ENCODE data around the gene EPHB6.

EPHB6 gene

DNA sequence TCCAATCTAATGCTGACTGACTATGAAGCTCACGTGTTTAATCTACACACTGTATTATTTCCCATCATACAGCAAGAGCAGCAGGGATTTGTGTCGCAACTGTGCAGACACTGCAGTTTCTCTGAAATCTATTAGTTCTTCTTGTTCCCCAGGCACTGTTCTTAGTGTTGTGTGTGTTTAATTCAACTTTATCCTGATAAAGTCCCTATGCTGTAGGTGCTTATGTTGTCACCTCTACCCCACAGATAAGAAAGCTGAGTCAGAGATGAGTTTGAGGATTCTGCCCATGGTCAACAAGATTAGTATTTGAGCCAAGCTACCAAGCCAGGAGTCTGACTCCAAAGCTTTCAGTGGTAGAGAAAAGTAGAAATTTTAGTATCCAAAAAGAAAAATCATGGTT is 22.5 kb upstream of the EPHB6 start:
- in situ Hi-C loops (cut with HindIII; ENCODE audit: low sequenced_read_pairs): no loop called here

DNA sequence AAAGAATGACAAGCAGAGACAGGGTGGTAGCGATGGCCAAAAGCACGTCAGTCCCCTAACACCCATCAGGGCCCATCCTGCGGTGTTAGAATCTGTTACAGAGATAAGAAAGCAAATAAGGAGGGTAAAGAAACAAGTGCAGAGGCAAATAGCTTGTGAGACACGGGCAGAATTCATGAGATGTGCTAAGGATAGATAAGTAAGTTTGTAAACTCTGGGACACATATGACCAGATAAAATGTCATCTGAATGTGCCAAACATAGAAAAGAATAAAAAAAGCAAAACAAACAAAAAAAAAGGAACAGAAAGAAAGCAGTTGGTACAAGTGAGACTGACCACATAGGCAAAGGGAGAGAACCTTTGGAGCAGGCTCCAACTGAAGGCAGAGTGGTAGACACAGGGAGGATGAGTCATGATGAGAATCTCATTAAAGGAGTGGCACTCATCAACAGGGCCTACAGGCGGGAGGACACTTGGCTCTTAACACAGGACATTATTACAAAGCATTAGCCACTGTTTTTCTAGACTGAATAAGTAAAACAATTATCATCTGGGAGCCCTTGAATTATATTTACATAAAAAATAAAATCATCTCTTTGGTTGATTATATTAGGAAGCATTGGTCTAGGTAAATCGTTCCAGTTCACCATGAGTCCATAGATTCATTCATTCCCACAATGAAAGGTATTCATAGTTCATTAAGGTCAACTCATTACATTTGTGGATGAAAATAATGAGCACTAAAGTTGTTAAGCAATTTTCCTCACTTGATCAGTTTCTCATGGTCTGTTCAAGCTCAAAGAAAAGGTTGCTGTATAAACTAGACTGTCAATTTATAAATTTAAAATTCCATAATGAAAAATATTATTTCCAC is 21.5 kb upstream of the EPHB6 start:
- in situ Hi-C loops (cut with HindIII; ENCODE audit: low sequenced_read_pairs): no loop called here

DNA sequence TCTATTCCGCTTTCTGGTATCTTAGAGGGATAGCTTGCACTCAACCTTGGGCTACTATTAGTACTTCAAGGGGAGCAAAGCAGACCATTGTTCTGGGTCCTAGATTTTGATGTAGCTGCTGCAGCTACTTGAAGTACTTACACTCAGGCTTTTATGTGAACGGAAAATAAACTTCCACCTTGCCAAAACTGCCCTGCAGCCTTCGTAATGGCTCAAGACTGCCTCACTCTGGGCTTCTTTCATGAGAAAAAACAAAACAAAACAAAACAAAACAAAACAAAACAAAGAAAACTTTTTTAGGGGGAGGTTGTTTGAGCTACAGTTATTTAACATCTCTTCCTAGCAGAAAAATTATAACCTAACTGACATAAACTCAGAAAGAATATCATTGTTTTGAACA is 19.4 kb upstream of the EPHB6 start:
- in situ Hi-C loops (cut with HindIII; ENCODE audit: low sequenced_read_pairs): no loop called here

DNA sequence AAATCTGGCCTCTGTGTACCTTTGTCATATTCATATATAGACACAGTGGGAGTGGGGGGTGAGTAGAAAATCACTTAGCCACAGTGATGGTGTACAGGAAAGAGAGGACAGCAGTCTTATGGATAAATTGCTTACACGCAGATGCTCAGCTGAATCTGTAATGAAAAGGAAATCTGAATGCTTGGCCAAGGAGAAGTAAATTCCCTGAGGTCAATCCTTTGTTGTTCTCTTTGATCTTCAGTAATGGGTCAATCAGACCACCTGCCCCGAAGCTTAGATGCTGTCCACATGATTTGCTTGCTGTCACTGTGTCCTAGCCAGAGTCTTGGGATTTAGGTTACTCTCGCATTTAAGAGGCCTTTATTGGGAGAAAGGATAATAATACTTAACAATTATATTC is 18.4 kb upstream of the EPHB6 start:
- in situ Hi-C loops (cut with HindIII; ENCODE audit: low sequenced_read_pairs): no loop called here

DNA sequence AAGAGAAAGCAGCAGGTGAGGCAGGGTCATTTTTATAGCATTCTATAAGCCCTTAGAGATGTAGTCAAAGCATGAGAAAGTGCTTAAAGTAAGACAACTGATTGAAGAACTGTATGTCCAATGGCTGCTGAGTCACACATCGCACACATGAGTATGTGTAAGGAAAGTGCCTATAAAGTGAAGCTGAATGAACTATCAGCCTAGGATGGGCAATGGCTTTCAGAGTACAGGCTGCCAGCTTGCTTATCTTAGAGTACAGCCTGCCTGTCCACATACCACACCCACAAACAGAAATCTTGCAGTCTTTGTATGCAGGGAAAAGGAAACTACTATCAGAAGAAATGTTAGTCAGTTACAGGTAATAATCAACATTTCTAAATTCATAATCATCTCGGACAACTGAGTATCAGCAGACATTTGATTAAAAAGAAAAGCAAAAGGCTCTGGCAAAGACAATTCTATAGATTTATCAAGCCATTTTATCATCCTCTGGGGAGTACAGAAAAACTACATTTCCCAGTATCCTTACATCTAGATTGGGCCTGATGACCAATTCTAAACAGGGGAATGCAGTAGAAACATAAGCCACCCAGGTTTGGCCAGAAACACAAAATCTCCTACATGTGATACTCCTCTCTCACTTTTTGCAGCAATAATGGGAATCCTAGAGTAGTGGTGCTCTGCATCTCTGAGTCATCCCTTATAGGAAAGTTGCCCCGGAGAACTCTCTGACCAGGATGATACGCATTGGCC is 16.2 kb upstream of the EPHB6 start:
- in situ Hi-C loops (cut with HindIII; ENCODE audit: low sequenced_read_pairs): no loop called here

DNA sequence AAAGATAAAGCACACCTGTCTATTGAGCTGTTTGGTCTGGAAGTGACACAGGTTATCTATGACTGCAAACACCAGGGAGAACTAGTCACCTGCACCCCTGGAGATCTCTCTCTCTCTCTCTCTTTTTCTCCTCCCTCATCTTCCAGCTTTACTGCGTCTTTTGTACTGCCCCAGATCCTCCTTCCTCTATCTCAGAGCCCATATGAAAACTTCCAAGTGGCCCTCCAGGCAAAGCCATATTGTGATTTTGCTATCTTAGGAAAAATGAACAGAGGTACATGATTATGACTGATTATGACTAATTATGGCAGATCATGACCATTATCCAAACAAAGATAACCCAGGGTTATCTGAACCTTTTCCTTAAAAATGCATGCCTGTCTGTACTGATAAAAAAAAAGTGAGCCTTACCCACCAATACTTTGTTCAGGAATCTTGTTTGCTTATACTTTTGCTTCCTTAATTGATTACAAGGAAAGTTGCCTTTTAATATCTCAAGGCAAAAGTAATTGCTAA is 12.6 kb upstream of the EPHB6 start:
- in situ Hi-C loops (cut with HindIII; ENCODE audit: low sequenced_read_pairs): no loop called here

DNA sequence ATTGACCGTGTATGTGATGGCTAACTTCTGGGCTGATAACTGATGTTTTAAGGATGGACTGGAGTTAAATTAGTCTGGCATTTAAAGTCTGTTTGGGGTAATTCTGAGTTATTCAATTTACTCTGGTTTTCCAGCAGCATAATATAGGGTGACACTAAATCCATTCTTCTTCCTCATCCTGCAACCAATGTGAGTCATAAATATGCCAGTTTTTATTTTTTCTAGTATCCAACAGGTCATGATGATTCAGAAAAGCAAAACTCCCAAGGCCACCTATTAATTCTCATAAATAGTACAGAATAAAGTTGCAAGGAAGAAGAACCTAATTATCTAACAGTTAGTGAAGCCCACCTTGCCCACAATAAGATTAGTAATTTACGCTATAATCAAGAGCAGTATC is 7.5 kb upstream of the EPHB6 start:
- in situ Hi-C loops (cut with HindIII; ENCODE audit: low sequenced_read_pairs): no loop called here

DNA sequence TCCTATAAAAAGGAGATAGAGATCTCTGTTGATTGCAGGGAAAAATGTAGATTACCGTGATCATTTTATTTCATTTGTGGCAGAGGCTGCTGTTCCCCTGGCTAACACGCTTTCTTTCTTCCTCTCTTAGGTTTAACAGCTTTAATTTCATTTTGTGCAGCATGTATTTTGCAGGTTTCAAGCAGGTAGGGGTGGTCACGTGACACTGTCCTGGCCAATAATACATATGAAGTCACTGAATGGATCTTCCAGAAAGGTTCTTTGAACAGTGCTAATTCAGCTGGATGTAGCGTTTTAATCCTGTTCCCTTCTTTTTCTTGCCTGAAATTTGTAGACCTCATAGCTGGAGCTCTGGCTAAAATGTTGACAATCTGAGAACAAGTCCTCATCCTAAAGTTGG is 3.6 kb upstream of the EPHB6 start:
- in situ Hi-C loops (cut with HindIII; ENCODE audit: low sequenced_read_pairs): no loop called here

DNA sequence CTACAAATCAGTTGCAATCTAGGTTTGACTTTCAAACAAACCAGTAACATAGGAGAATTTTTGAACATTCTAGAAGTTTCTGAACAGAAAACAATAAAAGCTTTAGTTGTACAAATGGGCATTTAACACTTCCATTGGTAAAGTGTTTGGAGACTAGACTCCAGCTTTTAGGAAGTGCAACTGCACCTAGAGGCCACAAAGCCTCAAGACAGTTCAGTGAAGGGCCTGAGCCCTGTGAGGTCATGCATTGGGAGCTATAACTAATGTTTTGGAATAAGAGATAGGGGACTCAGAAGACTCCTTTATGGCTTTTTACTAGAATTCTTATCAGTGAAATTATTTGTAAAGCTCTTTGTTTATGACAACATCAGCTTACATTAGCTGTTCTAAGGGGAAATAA is 3.0 kb upstream of the EPHB6 start:
- in situ Hi-C loops (cut with HindIII; ENCODE audit: low sequenced_read_pairs): no loop called here

DNA sequence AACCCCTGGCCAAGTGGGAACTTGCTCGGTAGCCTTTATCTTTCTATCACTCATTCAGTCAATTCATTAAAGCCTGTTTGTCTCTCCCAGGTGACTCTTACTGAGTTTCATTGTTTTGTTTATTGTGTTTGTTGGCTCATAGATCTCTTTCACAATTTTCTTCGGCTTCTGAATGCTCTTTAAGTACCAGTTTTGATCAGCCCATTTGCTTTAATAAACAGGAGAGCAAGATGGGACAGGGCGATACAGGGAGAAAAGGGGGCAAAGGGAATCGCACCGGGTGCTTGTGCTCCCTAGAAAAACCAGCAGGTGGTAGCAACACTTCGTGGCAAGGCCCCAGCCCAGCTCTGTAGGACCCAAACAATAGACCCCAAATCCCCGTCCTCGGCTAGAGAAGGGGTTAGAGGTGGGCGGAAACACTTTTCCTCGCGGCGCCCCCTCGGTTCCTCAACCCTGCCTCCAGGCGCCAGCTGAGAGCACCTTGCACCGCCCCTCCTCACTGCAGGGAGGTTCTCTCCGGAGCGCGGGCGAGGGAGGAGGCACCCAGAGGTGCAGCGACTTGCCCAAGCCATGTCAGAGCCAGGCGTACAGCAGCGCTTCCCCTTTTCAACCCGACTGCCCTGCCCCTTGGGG is 1.0 kb upstream of the EPHB6 start:
- in situ Hi-C loops (cut with HindIII; ENCODE audit: low sequenced_read_pairs): no loop called here

DNA sequence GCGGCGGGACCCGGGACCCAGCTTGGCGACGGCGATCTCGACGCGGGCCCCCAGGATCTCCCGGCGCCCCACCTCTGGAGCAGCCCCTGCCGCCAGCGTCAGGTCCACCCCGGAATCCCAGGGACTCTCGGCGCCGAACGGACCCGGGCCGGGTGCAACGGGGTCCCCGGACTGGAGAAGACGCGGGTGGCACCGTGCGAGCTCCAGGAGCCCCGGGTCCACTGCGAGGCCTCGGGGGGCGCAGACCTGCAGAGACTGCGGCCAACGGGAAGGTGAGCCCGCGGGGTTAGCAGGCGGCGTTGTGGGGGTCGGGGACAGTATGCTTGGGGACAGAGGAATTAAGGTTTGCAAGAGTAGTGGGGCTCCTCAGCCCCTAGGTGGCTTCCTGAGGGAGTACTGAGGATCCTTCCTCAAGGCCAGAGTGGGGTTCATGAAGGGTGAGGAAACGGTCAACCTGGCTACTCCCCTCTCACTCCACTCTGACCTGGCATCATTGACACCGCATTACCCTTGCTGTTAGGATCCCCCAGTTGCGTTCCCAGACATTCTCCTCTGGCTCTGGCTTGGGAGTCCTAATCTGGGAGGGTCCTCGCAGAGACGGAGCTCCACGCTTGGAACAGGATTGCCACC is 353 bp downstream of the EPHB6 start:
- in situ Hi-C loops (cut with HindIII; ENCODE audit: low sequenced_read_pairs): no loop called here

DNA sequence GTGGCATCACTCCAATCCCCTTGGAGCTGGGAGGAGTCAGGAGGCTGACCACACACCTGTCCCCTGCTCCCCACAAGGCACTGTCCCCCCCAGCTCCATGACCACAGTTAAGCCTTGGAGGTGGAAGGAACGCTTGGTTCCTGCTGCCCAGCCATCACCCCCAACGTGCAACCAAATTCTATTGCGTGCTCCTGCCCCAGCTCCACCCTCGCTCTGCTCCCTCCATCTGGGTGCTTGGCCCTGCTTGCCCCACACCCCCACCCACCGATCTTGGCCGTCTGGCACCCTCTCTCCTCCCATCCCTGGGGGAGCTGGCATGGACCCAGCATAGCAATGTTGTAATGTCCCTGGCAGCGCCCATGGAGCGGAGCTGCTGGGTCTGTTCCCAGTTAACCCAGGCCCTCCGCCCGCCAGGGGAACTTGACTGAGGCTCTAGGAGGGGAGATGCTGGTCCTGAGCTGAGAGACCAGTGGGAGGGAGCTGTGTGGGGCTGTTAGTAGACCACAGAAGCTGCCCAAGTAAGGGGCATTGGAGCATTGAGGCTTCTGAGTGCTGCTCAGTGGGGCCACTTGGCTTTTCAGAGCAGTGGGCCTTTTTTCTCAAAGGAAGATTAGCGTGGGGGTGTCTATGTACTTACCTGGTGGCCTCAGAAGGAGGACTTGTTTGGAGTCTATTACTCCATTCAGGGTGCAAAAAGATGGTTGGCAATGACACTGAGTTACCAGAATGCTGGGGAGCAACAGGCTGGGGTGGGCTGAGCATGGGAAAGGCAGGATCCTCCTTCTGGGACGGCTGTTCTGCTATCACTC is 1.1 kb downstream of the EPHB6 start:
- in situ Hi-C loops (cut with HindIII; ENCODE audit: low sequenced_read_pairs): no loop called here

DNA sequence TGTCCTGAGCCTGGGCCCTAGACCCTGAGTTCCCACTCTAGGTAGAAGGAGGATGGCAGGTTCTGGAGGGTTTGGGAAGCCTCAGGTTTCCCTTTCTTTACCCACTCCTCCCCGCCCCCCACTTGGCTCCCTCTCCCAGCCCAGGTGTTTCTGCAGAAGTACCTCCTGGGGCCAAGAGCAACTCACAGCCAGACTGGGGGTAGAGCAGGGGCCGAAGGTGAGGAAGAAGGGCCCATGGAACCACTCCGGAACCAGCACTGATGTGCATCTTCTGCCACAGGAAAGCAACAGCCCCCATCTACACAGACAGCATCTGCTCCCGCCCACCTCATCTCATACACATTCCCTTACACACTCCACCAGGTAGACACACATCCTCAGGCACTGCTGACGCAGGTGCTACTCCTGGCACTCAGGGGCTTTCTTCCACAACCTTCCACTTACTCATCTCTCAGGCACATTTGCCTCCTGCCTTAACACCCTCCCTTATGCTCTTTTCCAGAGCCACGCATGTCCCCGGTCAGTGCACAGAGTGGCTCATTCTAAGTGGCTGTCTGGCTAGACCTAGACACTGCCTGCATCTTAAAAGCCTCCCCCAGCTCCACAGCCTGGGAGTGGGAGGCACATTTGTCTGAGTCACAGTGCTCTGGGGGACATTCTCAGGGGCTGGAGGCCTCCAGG is 1.8 kb downstream of the EPHB6 start:
- in situ Hi-C loops (cut with HindIII; ENCODE audit: low sequenced_read_pairs): no loop called here

DNA sequence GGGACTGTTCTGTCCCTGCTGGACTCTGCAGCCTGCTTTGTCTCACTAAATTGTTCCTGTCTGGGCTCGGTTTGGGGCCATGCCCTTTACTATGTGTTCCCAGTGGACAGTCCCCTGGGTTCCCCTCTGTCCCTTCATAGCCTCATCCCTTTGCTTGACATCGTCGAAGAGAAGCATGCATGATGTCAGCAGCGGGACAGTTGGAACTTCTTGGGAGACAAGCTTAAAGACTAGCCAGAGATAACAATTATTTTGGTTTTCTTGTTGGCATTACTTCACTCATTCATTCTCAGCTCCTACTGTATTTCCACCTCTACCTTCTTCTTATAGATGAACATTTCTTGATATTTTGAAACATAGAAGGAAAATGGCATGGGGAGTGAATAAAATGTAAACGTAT is 2.7 kb downstream of the EPHB6 start:
- in situ Hi-C loops (cut with HindIII; ENCODE audit: low sequenced_read_pairs): no loop called here

DNA sequence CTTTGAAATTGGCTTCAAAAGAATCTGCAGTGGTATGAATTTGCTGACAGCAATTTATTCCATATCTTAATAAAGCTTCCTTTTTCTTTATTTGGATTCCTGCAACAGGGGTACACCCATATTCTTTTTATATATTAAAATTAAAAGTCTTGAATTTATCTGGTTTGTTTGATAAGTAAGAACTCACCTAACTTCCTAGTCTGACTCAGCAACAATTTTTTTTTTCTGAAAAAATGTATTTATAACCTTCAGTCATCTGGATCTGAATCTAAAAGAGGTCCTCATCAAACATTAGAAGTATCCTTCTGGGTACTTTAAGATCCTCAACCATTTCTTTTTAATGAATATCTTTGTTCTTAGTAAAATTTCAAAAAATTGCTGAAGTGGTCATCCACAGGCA is 4.5 kb downstream of the EPHB6 start:
- in situ Hi-C loops (cut with HindIII; ENCODE audit: low sequenced_read_pairs): no loop called here

DNA sequence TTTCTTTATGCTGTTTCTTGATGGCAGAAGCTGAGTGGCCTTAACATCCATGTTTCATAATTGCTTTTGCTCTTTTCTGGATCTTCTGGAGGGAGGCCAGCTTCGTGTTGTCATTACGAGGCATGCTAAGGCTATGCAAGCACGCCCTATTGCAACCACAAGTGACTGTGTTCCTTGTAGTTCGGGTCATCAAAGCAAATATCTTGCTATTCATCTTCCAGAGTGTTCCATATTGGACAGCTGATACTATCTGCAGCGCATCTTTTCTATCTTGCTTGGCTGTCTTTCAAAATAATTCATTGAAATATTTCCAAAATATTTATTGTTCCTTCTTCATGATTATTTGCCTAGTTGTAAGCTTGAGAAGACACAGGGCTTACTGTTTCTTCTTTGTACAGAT is 5.0 kb downstream of the EPHB6 start:
- in situ Hi-C loops (cut with HindIII; ENCODE audit: low sequenced_read_pairs): loop anchor here (10.0 kb wide), 1 partner anchor 145 kb away; no protein-coding TSS in a partner anchor

DNA sequence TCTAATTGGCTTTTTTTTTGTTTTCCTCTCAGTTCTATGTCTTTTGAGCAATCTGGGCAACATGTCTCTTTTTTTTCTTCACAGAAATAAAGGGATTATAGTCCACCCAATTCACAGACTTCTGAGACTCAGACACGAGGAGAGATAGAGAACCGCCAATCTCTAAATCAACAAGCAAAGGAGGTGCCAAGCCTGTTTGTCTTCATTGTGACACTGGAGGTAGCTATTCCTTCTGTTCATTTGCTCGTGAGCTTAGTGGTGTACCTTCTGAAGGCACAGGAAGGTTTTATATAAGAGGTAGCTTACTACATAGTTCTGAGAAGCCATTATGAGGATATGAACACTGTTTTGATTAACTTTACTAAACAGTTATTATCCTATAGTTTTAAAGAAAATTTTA is 6.1 kb downstream of the EPHB6 start:
- in situ Hi-C loops (cut with HindIII; ENCODE audit: low sequenced_read_pairs): loop anchor here (10.0 kb wide), 1 partner anchor 144 kb away; no protein-coding TSS in a partner anchor

DNA sequence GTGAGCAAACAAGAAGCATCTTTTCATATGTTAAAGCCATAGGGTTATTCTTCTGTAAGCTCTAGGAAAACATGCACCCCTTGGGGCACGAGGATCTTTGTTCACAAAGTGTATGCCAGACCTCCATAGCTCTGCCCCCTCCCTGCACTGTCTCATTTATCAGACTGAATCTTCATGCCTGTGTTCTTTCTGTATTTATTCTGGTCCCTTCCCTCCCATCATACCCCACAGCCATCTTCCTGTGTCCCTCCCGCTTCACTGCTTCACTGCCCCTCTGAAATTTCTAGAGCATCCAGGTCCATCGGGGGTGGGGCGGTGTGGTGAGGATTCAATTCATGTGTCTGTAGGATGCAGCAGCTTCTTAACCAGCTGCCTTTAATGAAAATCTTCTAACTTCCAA is 7.5 kb downstream of the EPHB6 start:
- in situ Hi-C loops (cut with HindIII; ENCODE audit: low sequenced_read_pairs): loop anchor here (10.0 kb wide), 1 partner anchor 142 kb away; no protein-coding TSS in a partner anchor

DNA sequence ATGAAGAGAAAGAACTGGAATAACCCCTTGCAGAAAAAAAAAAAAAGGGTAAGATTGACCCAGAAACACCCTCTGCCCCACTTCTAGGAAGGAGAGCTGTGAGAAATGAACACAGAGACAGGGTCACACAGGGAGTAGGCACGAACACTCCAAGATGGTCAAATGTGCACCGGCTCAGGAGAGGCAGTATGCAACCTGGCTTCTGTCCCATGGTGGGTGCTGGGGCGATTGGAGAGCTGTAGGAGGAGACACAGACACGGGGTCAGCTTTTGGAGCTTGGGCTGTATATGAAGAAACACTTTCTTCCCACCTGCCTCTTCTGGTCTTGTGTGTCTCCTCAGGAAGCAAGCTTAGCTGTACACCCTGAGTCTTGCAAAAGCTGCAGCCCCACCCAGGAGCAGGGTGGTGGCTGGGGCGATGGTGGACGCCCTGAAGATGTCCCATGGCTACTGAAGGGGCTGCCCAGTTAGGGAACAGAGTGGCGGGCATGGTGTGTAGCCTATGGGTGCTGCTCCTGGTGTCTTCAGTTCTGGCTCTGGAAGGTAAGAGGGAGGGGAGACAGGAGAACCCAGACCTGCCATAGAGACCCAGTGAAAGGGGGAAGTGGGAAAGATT is 8.0 kb downstream of the EPHB6 start:
- in situ Hi-C loops (cut with HindIII; ENCODE audit: low sequenced_read_pairs): loop anchor here (10.0 kb wide), 1 partner anchor 142 kb away; no protein-coding TSS in a partner anchor
